Nucleus accumbens (tissue), 56 donors: ENCODE measurements around the gene ZNF581.

Experiments
- DNase-seq, 56 donors: peaks; one replicate each; lab custom pipeline; 2025; lab: John Stamatoyannopoulos, UW

The ZNF581 gene

GRCh38 chr19:55624109-55625003, 19.1 kb upstream of the ZNF581 start, which contains the start of gene ZNF784:
ZNF784 (minus strand) TSS chr19:55624566; CDS start chr19:55624561, 5 bp downstream.
- DNase-seq, result peak in 55 of 56 donors; percentile 64 to 97 (median 90)

DNA sequence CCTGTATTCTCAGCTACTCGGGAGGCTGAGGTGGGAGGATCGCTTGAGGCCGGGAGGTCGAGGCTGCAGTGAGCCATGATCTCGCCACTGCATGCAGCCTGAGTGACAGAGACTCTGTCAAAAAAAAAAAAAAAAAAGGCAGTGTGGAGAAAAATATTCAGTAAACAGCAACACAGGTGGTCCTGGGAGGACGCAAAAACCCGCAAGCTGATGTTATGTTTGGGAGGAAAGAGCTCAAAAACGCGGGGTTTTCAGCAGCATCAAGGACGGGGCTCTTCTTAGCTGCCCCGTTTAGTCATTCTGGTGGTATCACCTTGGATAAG, 18.5 kb upstream of the ZNF581 start:
- DNase-seq, result no peak

DNA sequence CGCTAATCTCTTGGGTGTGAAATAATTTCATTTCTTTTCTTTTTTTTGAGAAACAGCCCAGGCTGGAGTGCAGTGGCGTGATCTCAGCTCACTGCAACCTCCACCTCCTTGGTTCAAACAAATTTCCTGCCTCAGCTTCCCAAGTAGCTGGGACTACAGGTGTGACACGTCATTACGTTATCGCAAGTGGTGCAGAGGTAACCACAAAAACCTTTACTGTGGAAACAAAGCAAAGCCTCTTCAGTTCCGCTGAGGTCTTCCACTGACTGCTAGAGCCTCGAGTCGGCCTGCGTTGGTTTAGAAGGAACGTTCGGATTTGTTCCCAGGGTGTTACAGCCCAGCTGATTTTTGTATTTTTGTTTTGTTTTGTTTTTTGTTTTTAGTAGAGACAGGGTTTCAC, 17.1 kb upstream of the ZNF581 start:
- no peak for DNase-seq

- DNase-seq, result peak in 54 of 56 donors; percentile 19 to 95 (median 61)
These were observed 11.0 kb upstream of the ZNF581 start for GRCh38 chr19:55632463-55632834.

DNA sequence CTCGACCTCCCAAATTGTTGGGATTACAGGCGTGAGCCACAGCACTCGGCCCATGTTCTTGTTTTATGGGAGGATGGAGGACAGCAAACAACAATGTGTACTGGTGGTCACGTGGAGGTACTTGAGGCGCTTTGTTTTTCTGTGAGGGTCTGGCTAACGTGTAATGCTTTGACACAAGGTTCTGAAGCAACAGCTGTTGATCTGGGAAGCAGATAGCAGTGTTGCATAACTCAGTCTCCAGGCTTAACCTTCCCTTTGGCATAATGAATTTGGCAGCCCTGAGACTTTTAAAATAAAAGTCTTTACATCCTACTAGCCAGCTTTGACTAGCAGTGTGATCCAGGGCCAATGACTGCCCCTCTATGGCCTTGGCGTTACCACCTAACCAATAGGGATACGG, 9.6 kb upstream of the ZNF581 start:
- DNase-seq, result no peak

DNA sequence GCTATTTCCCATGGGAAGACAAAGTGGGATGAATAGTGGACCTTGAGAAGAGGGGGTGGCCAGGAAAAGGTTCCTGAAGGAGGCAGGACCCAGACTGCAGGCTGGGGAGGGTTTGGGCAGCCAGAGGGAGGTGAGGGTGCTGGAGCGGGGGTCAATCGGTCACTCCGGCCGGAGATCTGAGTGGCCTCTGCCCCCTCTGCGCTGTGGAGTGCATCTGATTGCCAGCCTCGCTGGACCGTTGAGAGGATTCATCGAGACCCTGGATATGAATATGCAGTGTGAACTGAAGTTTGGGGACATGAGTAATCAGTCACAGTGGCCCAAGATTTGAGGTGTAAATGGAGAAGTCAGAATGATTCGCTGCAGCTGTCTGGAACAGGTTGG, 8.1 kb upstream of the ZNF581 start:
- DNase-seq, result no peak

DNA sequence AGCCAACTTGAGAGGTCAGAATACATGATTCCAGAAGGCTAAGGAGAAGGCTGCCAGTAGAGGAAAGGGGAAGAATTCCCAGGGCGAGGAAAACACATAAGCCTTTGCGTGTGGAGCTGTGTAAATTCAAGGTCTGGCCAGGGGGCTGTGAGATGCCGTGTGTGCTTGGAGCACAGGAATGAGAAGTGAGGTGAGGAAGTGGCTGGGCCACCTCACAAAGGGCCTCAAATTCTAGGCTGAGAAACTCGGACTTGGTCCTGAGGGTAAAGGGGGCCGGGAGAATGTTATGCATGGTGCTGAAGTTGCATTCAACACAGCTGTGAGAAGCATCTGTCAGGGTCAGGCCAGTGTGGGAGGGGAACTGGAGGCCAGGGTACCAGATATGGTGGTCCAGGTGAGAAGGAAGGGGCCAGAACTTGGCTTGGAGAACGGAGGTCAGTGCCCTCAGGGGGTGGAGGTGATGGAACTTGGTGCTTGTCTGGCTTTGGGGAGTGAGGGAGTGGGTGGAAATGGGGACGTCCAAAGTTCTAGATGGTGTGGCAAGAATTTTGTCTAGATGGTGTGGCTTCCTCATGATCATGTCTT, 7.5 kb upstream of the ZNF581 start:
- no peak for DNase-seq

DNA sequence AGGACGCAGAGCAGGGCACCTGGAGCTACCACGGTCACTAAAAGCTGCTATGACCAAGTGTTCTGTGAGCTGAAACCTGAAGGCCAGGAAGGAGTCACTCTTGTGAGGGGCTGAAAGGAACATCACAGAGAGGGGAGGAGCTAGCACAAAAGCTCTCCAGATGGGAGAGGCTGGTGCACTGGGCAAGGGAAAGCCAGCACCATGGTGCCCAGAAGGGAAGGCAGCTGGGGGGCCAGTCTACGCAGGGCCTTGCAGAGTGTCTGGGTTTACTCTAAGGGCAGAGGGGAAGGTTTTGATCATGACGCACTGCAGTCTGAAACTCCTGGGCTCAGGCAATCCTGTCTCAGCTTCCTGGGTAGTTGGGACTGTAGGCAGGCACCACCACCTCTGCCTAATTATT, 6.7 kb upstream of the ZNF581 start:
- DNase-seq, result no peak

DNA sequence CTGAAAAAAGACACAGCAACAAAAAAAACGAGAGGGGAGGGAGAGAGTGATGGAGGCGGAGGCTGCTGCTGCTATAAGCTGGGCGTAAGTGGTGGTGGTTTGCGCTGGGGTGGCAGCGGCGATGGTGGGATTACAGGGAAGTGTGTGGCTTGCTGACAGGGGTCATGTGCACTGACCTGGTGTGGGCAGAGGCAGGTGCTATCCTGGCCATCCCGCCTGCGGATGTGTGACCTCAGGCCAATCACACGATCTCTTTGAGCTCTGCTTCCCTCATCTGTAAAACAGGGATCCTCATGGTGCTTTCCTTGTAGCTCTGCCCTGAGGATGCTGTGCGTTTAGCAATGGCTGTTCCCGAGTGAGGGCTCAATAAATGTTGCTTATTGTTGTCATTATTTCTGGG, 5.9 kb upstream of the ZNF581 start:
- DNase-seq, result no peak

GRCh38 chr19:55638864-55639359, 4.5 kb upstream of the ZNF581 start:
- peak in 3 of 56 donors; percentile 12 to 23 (median 22) for DNase-seq

DNA sequence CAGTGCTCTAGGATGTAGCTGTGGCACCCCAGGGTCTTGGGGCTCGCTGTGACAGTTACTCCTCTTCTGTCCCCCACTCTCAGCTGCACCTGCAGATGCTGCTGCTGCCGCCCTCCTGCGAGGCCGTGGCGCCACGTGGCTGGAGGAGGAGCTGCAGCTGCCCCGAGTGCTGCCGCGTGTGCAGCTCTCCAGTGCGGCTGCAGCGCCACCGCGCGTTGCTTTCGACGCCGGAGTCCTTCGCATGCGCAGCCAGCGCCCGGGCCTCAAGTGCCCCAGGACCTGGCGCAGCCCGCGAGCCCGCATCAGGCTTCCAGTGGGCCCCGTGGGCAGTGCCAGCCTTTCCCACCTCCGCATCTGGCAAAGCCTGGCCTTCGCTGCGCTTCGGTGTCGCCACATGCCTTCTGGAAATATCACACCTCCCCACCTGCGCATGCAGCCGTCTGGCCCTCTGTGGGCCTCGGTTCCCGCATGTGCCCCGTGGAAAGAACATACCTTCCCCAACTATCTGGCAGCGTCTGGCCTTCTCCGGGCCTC, 3.3 kb upstream of the ZNF581 start:
- DNase-seq, result peak in 37 of 56 donors; percentile 4 to 69 (median 42)

- peak in 48 of 56 donors; percentile 31 to 84 (median 64) for DNase-seq
These were observed 2.6 kb upstream of the ZNF581 start, which contains the start of gene ZNF580 for GRCh38 chr19:55640577-55641425. ZNF580 (plus strand) TSS chr19:55641002; CDS start chr19:55642509, 1,507 bp downstream.

- DNase-seq, result peak in 4 of 56 donors; percentile 40 to 72 (median 55)
These were observed 1.9 kb upstream of the ZNF581 start for GRCh38 chr19:55641426-55642152.

DNA sequence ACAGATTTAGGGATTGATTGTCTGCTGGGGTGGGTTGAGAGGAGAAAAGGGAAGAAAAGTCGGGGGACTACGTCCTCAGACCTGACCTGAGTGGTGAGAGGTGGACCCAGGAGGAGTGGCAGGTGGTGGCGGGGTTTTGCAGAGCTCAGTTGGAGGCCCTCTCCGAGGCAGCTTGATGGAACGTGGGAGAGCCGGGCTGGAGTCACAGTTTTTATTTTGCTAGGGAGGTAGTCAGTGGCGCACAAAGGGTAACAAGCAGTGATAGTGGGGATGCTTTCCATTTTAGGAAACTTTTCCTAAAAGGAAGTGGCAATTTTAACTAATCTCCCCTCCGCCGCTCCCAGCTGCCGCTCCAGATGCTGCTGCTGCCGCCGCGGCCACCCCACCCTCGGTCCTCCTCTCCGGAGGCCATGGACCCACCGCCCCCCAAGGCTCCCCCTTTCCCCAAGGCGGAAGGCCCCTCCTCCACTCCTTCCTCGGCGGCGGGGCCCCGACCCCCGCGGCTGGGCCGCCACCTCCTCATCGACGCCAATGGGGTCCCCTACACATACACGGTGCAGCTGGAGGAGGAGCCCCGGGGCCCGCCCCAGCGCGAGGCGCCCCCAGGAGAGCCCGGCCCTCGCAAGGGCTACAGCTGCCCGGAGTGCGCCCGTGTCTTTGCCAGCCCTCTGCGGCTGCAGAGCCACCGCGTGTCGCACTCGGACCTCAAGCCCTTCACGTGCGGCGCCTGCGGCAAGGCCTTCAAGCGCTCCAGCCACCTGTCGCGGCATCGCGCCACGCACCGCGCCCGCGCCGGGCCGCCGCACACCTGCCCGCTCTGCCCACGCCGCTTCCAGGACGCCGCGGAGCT, 1.1 kb upstream of the ZNF581 start:
- DNase-seq, result peak in 6 of 56 donors; percentile 8 to 40 (median 32)

GRCh38 chr19:55643887-55644176, 383 bp downstream of the ZNF581 start:
- DNase-seq, result peak in 5 of 56 donors; percentile 44 to 59 (median 54)

DNA sequence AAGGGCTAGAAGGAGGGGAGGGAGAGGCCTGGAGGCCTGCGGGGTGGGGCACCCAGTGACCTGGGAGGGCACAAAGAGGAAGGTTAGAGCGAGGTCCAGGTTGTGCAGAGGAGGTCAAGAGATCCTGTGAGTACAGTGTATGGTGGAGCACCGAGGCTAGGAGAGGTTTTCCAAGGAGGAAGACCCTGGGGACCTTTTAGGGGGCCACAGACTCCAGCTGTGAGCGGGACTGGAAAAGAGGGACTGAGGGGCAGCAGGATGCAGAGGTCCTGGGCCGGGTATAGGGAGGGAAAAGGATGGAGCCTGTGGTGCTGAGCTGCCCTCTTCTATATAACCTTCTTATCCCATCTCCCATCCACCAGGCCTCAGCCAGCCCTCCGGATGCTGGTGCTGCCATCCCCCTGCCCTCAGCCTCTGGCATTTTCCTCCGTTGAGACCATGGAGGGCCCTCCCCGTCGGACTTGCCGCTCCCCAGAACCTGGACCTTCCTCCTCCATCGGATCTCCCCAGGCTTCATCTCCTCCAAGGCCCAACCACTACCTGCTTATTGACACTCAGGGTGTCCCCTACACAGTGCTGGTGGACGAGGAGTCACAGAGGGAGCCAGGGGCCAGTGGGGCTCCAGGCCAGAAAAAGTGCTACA, 863 bp downstream of the ZNF581 start:
- no peak for DNase-seq

GRCh38 chr19:55644842-55645511, 1.5 kb downstream of the ZNF581 start:
- no peak for DNase-seq

- DNase-seq, result no peak
These were observed 2.0 kb downstream of the ZNF581 start for GRCh38 chr19:55645512-55645881.
